Breast epithelium (tissue), 4 donors: Measurements from ENCODE around the gene LMTK3. TPM values are rescaled to one million over a fixed set of nuclear protein-coding genes. Genes with fewer than 3 reads are reported as not detected.

Experiments used
- DNase-seq, 2 donors: peaks; one replicate each; pipeline ENCODE4 v3.0.0-alpha.2; 2019; ENCODE audit warnings: low spot score in 2 of 2
- H3K27ac ChIP-seq, 2 donors: fragments of 200-600 bp; sonication (generic) in 1 of 2; one replicate each; pipeline ENCODE4 v1.5.1; 2016 to 2019; ENCODE audit warnings: mild to moderate bottlenecking in 1 of 2
- H3K27me3 ChIP-seq, 2 donors: fragments of 200-600 bp; sonication (generic) in 1 of 2; one replicate each; pipeline versions ENCODE4 v1.5.1 to v1.6.0; 2017 to 2019; ENCODE audit warnings: control low read depth in 1 of 2, mild to moderate bottlenecking in 1 of 2
- H3K36me3 ChIP-seq: fragments of 200-600 bp; one replicate; pipeline ENCODE4 v1.5.1; 2019
- H3K4me1 ChIP-seq, 2 donors: fragments of 200-600 bp; sonication (generic); one replicate each; pipeline ENCODE4 v1.5.1; 2016 to 2019; ENCODE audit warnings: control low read depth in 1 of 2
- H3K4me3 ChIP-seq, 3 donors: fragments of 200-600 bp; sonication (generic); 1 replicate in 2 of 3; 2 replicates in 1 of 3; pipeline ENCODE4 v1.5.1; 2016 to 2019; ENCODE audit warnings: mild to moderate bottlenecking in 3 of 3, moderate library complexity in 2 of 3
- H3K9me3 ChIP-seq, 2 donors: fragments of 200-600 bp; sonication (generic) in 1 of 2; one replicate each; pipeline ENCODE4 v1.5.1; 2016 to 2019; ENCODE audit warnings: control low read depth in 1 of 2
- CTCF ChIP-seq, 3 donors: fragments of 450-650 bp; IDR thresholded peaks; one replicate each; pipeline ENCODE4 v1.5.1; 2016 to 2017; ENCODE audit warnings: antibody characterized with exemption in 3 of 3, mild to moderate bottlenecking in 3 of 3, moderate library complexity in 3 of 3
- POLR2A ChIP-seq: fragments of 450-650 bp; IDR thresholded peaks from one replicate; pipeline ENCODE4 v1.6.1; 2016; ENCODE audit warnings: antibody characterized with exemption, mild to moderate bottlenecking, moderate library complexity
- POLR2AphosphoS5 ChIP-seq, 3 donors: sonication (generic); formaldehyde crosslinking; IDR thresholded peaks; one replicate each; pipeline ENCODE4 v1.6.1; 2017; ENCODE audit warnings: antibody characterized with exemption in 3 of 3
- intact Hi-C: fragments of 100-400 bp; cut with DNase I; formaldehyde crosslinking; loops from one replicate; pipeline ENCODE4 v1.15.1; 2023; ENCODE audit warnings: low total_unique reads
- total RNA-seq, 3 donors: library from RNA; depleted of rRNA; stranded (reverse); fragments of >200 nt; gene quantifications; one replicate each; pipeline ENCODE4 v1.1.0, GENCODE V29; 2016

LMTK3 gene
- total RNA-seq, 3 donors from 2014 or later: 1.3 to 2.9 TPM; not detected in 1

- intact Hi-C loops: no loop called here
- H3K27me3 ChIP-seq: no peaks in the 10 kb centered on the region
- no peak for TF ChIP-seq POLR2AphosphoS5 (IDR thresholded peaks at IDR 0.05)
- TF ChIP-seq CTCF (IDR thresholded peaks at IDR 0.05): no peak
- no peak for TF ChIP-seq POLR2A
- peak overlapping the region; percentile 64 to 68 for H3K27ac ChIP-seq
- no peaks in the 10 kb centered on the region for H3K9me3 ChIP-seq
- H3K4me3 ChIP-seq: no peak overlapping the region
- H3K36me3 ChIP-seq: no peaks in the 10 kb centered on the region
- DNase-seq: peak in 1 of 2 donors; percentile 82
- peaks cover 4 to 31% of the 10 kb centered on the region in 2 donors for H3K4me1 ChIP-seq
Observed at GRCh38 chr19:48473161-48473966, 38.3 kb downstream of the LMTK3 start.

- H3K9me3 ChIP-seq: no peaks in the 10 kb centered on the region
- no peak for DNase-seq
Observed at GRCh38 chr19:48471836-48472235, 39.8 kb downstream of the LMTK3 start.

GRCh38 chr19:48470856-48471255 lies 40.8 kb downstream of the LMTK3 start:
- H3K36me3 ChIP-seq: no peaks in the 10 kb centered on the region
- no peaks in the 10 kb centered on the region for H3K27me3 ChIP-seq
- no peaks in the 10 kb centered on the region for H3K9me3 ChIP-seq
- TF ChIP-seq POLR2AphosphoS5 (IDR thresholded peaks at IDR 0.05): no peak
- no peak for TF ChIP-seq POLR2A
- H3K27ac ChIP-seq: peak overlapping the region in 1 of 2 donors; percentile 98
- peak overlapping the region in 1 of 3 donors; percentile 84 for H3K4me3 ChIP-seq
- intact Hi-C loops: no loop called here
- H3K4me1 ChIP-seq: peaks cover 4 to 31% of the 10 kb centered on the region in 2 donors
- no peak for DNase-seq

More at GRCh38 chr19:48471836-48472235, 39.8 kb downstream of the LMTK3 start:
- no peaks in the 10 kb centered on the region for H3K27me3 ChIP-seq
- H3K4me3 ChIP-seq: no peak overlapping the region
- H3K4me1 ChIP-seq: peaks cover 4 to 31% of the 10 kb centered on the region in 2 donors
- H3K27ac ChIP-seq: peak overlapping the region; percentile 22 to 68
- no peaks in the 10 kb centered on the region for H3K36me3 ChIP-seq
- no peak for TF ChIP-seq CTCF (IDR thresholded peaks at IDR 0.05)
- no peak for TF ChIP-seq POLR2AphosphoS5 (IDR thresholded peaks at IDR 0.05)
- TF ChIP-seq POLR2A: no peak
- intact Hi-C loops: no loop called here

- intact Hi-C loops: no loop called here
- Histone ChIP-seq H3K36me3 (no peaks in the 10 kb centered on the region), H3K9me3 (no peaks in the 10 kb centered on the region), H3K4me1 (peaks cover 4 to 31% of the 10 kb centered on the region in 2 donors), H3K27me3 (no peaks in the 10 kb centered on the region), H3K4me3 (peak overlapping the region; percentile 81 to 96 (median 84)), H3K27ac (peak overlapping the region; percentile 97 to 98)
- DNase-seq: no peak
- TF ChIP-seq POLR2A: no peak
- TF ChIP-seq POLR2AphosphoS5 (IDR thresholded peaks at IDR 0.05): no peak
- TF ChIP-seq CTCF (IDR thresholded peaks at IDR 0.05): no peak
Observed at GRCh38 chr19:48469934-48470680, 41.5 kb downstream of the LMTK3 start.

- peak in 1 of 3 donors; percentile 14 for TF ChIP-seq CTCF (IDR thresholded peaks at IDR 0.05)
- TF ChIP-seq POLR2AphosphoS5 (IDR thresholded peaks at IDR 0.05): peak; percentile 76 to 92 (median 81)
- TF ChIP-seq POLR2A: peak; percentile 92
- no peaks in the 10 kb centered on the region for H3K36me3 ChIP-seq
- H3K4me3 ChIP-seq: peak within 1 kb of the TSS; percentile 81 to 96 (median 84)
- peak; percentile 78 to 88 for DNase-seq
- no peaks in the 10 kb centered on the region for H3K27me3 ChIP-seq
- intact Hi-C loops: no loop called here
- H3K9me3 ChIP-seq: no peaks in the 10 kb centered on the region
- peak within 1 kb of the TSS; percentile 97 to 98 for H3K27ac ChIP-seq
- H3K4me1 ChIP-seq: peaks cover 4 to 31% of the 10 kb centered on the region in 2 donors
Observed at GRCh38 chr19:48469289-48469881, 42.2 kb downstream of the LMTK3 start, which contains the start of gene CYTH2. TSS of gene CYTH2 (plus strand) at chr19:48469369. CDS start at chr19:48469508, 139 bp downstream.
